HEK293T (cell line): ENCODE measurements around the gene SLC9A9.

Source experiments
- NFRKB ChIP-seq: fragments of 450-650 bp; IDR thresholded peaks from 2 replicates; pipeline ENCODE4 v1.6.1; 2016; ENCODE audit warnings: mild to moderate bottlenecking, moderate library complexity
- PKNOX1 ChIP-seq: fragments of 450-650 bp; IDR thresholded peaks from 2 replicates; pipeline ENCODE4 v1.6.1; 2016
- SP1 ChIP-seq: fragments of 450-650 bp; IDR thresholded peaks from 2 replicates; pipeline ENCODE4 v1.6.1; 2017

- TF ChIP-seq NFRKB (no peak), SP1 (no peak), PKNOX1 (no peak)
Observed at GRCh38 chr3:143657391-143657790, 190.9 kb downstream of the SLC9A9 start.
